HG02885 (cell line): Measurements from ENCODE around the gene ETV6.

Source experiments
- ATAC-seq: cut with Tn5 transposase; IDR thresholded peaks from one replicate; pipeline ENCODE4 v1.9.1; 2021; ENCODE audit warnings: mild to moderate bottlenecking; ENCODE audit not compliant: unreplicated experiment, poor library complexity

Gene ETV6

GRCh38 chr12:11868027-11868426 is 218.6 kb downstream of the ETV6 start:
- ATAC-seq = no peak

- no peak for ATAC-seq
Observed at GRCh38 chr12:11869406-11869805, 219.9 kb downstream of the ETV6 start.

GRCh38 chr12:11870041-11870451 is 220.6 kb downstream of the ETV6 start:
- no peak for ATAC-seq

- ATAC-seq = no peak
Observed at GRCh38 chr12:11872055-11872454, 222.6 kb downstream of the ETV6 start.

GRCh38 chr12:11875414-11875935 is 226.0 kb downstream of the ETV6 start:
- ATAC-seq = no peak

- no peak for ATAC-seq
Observed at GRCh38 chr12:11876307-11876706, 226.8 kb downstream of the ETV6 start.

- ATAC-seq = no peak
Observed at GRCh38 chr12:11877102-11877826, 227.8 kb downstream of the ETV6 start.

- no peak for ATAC-seq
Observed at GRCh38 chr12:11877869-11878780, 228.7 kb downstream of the ETV6 start.

GRCh38 chr12:11879306-11879705 is 229.8 kb downstream of the ETV6 start:
- no peak for ATAC-seq

GRCh38 chr12:11880381-11880780 is 230.9 kb downstream of the ETV6 start:
- ATAC-seq = no peak

GRCh38 chr12:11881835-11882234 is 232.4 kb downstream of the ETV6 start:
- ATAC-seq = no peak

GRCh38 chr12:11882301-11883019 is 233.0 kb downstream of the ETV6 start:
- no peak for ATAC-seq

GRCh38 chr12:11884116-11884515 is 234.6 kb downstream of the ETV6 start:
- no peak for ATAC-seq

- no peak for ATAC-seq
Observed at GRCh38 chr12:11884706-11885105, 235.2 kb downstream of the ETV6 start.

- no peak for ATAC-seq
Observed at GRCh38 chr12:11885261-11886038, 236.0 kb downstream of the ETV6 start.

GRCh38 chr12:11886339-11886738 is 236.9 kb downstream of the ETV6 start:
- ATAC-seq = no peak

GRCh38 chr12:11888029-11888428 is 238.6 kb downstream of the ETV6 start:
- no peak for ATAC-seq

- no peak for ATAC-seq
Observed at GRCh38 chr12:11891346-11891745, 241.9 kb downstream of the ETV6 start.

- ATAC-seq = no peak
Observed at GRCh38 chr12:11891754-11892386, 242.4 kb downstream of the ETV6 start.
